HG02981 (cell line): Measurements from ENCODE around the gene CHAD.

ENCODE experiments used
- ATAC-seq: cut with Tn5 transposase; IDR thresholded peaks from one replicate; pipeline ENCODE4 v1.9.1; 2021; ENCODE audit warnings: mild to moderate bottlenecking, moderate library complexity; ENCODE audit not compliant: unreplicated experiment

CHAD gene

GRCh38 chr17:50495217-50495823, 26.6 kb upstream of the CHAD start:
- ATAC-seq: no peak

- ATAC-seq: no peak
Observed at GRCh38 chr17:50493744-50494143, 25.1 kb upstream of the CHAD start.

- no peak for ATAC-seq
Observed at GRCh38 chr17:50492214-50492613, 23.5 kb upstream of the CHAD start.

GRCh38 chr17:50491505-50491904, 22.8 kb upstream of the CHAD start:
- ATAC-seq: no peak

GRCh38 chr17:50488880-50489279, 20.2 kb upstream of the CHAD start:
- no peak for ATAC-seq

- ATAC-seq: no peak
Observed at GRCh38 chr17:50487213-50488096, 18.8 kb upstream of the CHAD start.

GRCh38 chr17:50484386-50485155, 15.9 kb upstream of the CHAD start:
- ATAC-seq: no peak

GRCh38 chr17:50483266-50483665, 14.6 kb upstream of the CHAD start:
- no peak for ATAC-seq

GRCh38 chr17:50482516-50482915, 13.8 kb upstream of the CHAD start:
- ATAC-seq: no peak

- ATAC-seq: no peak
Observed at GRCh38 chr17:50482110-50482509, 13.4 kb upstream of the CHAD start.

- no peak for ATAC-seq
Observed at GRCh38 chr17:50481648-50482047, 13.0 kb upstream of the CHAD start.

- no peak for ATAC-seq
Observed at GRCh38 chr17:50480854-50481490, 12.3 kb upstream of the CHAD start.

GRCh38 chr17:50480142-50480764, 11.6 kb upstream of the CHAD start:
- no peak for ATAC-seq

GRCh38 chr17:50479522-50480141, 11.0 kb upstream of the CHAD start:
- ATAC-seq: no peak

- peak; percentile 89 for ATAC-seq
Observed at GRCh38 chr17:50478391-50479381, 10.0 kb upstream of the CHAD start, which contains the start of gene RSAD1. RSAD1 (plus strand) TSS chr17:50478860; CDS start chr17:50478885, 25 bp downstream.

- ATAC-seq: no peak
Observed at GRCh38 chr17:50477976-50478375, 9.3 kb upstream of the CHAD start.

GRCh38 chr17:50476545-50477315, 8.1 kb upstream of the CHAD start:
- no peak for ATAC-seq
